ENCODE data around the gene MOB3B.

MOB3B gene

DNA sequence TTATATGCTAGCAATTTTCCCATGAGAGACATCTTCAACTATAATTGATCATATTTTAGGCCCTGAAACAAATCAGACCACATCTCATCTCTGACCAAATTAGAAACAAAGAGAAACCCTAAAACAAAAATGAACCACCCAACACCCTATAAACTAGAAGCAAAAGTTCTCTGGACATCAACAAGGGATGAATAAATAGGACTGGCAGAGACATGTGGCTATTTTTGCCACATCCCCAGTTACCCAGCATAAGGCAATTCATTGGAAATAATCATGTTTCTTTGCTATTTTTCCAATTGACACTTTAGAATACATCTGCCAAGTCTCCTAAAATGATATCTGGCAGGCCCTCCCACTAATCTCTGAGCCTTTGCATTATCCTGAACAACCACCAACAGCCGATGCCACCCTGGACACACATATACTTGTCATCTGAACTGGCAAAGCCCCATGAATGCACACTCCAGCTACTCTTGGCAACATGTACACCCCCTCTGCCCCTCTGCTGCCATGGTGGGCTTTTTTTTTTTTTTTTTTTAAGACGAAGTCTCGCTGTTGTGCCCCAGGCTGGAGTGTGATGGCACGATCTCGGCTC, 179.1 kb downstream of the MOB3B start:
- H3K4me3 ChIP-seq (ENCODE audit: low read depth, low read length) = no peak overlapping the region
- TF ChIP-seq, protein P1, sequence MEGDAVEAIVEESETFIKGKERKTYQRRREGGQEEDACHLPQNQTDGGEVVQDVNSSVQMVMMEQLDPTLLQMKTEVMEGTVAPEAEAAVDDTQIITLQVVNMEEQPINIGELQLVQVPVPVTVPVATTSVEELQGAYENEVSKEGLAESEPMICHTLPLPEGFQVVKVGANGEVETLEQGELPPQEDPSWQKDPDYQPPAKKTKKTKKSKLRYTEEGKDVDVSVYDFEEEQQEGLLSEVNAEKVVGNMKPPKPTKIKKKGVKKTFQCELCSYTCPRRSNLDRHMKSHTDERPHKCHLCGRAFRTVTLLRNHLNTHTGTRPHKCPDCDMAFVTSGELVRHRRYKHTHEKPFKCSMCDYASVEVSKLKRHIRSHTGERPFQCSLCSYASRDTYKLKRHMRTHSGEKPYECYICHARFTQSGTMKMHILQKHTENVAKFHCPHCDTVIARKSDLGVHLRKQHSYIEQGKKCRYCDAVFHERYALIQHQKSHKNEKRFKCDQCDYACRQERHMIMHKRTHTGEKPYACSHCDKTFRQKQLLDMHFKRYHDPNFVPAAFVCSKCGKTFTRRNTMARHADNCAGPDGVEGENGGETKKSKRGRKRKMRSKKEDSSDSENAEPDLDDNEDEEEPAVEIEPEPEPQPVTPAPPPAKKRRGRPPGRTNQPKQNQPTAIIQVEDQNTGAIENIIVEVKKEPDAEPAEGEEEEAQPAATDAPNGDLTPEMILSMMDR (IDR thresholded peaks at IDR 0.05; ENCODE audit: insufficient read depth, low read depth, low read length, missing control alignments) = no peak
- DNase-seq (ENCODE audit: low read depth) = no peak

DNA sequence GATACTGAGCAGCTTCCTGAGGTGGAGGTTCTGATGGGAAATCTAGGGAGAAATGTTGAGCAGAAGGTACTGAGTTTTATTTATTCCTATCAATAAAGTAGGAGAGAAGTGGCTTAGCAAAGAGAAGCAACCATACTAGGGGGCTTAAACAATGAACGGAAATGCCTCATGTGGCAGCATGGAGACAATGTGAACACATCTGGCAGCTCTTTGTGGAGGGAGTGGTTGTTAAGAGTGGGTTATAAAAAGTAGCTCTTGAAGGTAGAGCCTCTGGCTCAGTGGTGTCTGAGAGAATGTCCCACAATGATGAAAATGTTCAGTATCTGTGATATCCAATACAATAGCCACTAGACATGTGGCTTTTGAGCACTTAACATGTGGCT, 179.9 kb downstream of the MOB3B start:
- H3K4me3 ChIP-seq (ENCODE audit: low read depth, low read length) = no peak overlapping the region
- TF ChIP-seq, protein P1 (IDR thresholded peaks at IDR 0.05; ENCODE audit: insufficient read depth, low read depth, low read length, missing control alignments) = no peak
- DNase-seq (ENCODE audit: low read depth) = no peak

DNA sequence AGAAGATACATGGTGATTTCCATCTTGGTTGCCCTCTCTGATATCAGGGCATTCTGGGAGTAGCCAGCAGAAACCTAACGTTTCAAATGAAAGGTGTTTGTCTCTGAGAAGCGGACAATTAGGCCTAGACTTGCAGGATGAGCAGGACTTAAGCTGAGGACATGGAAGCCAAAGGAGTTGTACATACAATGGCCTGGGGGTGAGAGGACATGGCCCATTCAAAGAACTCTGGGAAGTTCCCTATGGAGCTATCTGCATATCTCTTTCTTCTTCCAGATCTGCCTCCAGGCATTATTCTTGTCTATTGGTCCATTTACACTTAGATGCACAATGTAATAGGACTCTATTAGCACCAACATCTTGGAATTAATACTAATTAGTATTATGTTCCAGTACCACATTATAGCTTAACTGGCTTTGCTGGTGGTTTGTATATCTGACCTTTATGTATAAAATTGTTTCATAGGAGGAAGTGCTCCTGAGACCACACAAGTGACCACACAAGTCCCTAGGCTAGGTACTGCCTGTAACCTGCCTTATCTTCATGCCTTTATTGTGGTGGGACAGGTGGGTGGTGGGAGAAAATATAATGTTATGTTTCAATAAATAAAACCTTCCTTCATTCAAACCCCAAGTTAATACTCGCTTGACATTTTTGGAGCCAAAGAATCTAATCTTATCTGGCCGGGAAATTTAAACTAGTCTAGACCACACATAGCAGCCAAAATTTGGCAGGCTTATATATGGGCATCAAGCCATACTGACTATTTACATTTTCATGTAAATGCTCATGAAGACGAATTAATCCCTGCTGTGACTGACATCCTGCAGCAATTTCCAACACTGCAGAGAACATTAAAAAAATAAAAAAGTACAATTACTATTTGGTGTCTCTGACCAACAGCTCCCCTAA, 180.6 kb downstream of the MOB3B start:
- H3K4me3 ChIP-seq (ENCODE audit: low read depth, low read length) = no peak overlapping the region
- TF ChIP-seq, protein P1 (IDR thresholded peaks at IDR 0.05; ENCODE audit: insufficient read depth, low read depth, low read length, missing control alignments) = no peak
- no peak for DNase-seq (ENCODE audit: low read depth)

DNA sequence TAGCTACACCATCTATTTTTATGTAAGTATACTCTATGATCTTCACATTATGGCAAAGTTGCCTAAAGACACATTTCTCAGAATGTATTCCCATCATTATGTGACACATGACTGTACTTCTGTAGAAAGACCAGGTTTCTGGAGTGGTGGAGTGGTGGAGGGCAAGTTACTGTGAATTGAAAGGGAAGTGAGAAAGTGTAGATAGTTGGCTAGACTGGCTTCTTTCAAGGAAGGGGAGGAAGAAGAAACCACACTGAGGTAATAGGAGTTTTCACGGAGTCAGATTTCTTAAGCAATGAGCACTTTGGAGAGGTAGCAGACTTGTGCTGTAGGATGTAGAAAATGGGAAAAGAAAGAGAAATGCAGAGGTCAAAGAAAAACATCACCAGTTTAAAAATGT, 181.7 kb downstream of the MOB3B start:
- TF ChIP-seq, protein P1 (IDR thresholded peaks at IDR 0.05; ENCODE audit: insufficient read depth, low read depth, low read length, missing control alignments) = no peak
- no peak for DNase-seq (ENCODE audit: low read depth)
- no peak overlapping the region for H3K4me3 ChIP-seq (ENCODE audit: low read depth, low read length)

DNA sequence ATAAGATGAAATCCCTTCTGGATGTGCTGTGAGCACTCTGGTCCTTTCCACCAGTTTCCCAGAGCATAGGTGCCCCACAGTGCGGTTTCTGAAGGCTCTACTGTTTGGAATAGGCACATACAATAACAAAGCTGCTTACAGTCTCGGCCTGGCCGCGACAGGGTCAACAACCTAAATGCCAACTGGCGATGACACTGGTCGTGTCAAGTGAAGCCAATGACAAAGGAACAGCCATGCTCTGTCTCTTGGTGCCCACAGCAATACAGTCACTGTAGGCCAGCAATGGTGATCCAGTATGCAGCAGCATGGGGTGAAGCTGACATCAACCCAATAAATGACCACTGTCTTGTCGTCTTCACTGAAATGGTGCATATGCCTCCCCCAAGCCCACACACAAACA, 184.8 kb downstream of the MOB3B start:
- TF ChIP-seq, protein P1 (IDR thresholded peaks at IDR 0.05; ENCODE audit: insufficient read depth, low read depth, low read length, missing control alignments) = no peak
- DNase-seq (ENCODE audit: low read depth) = no peak
- H3K4me3 ChIP-seq (ENCODE audit: low read depth, low read length) = no peak overlapping the region

DNA sequence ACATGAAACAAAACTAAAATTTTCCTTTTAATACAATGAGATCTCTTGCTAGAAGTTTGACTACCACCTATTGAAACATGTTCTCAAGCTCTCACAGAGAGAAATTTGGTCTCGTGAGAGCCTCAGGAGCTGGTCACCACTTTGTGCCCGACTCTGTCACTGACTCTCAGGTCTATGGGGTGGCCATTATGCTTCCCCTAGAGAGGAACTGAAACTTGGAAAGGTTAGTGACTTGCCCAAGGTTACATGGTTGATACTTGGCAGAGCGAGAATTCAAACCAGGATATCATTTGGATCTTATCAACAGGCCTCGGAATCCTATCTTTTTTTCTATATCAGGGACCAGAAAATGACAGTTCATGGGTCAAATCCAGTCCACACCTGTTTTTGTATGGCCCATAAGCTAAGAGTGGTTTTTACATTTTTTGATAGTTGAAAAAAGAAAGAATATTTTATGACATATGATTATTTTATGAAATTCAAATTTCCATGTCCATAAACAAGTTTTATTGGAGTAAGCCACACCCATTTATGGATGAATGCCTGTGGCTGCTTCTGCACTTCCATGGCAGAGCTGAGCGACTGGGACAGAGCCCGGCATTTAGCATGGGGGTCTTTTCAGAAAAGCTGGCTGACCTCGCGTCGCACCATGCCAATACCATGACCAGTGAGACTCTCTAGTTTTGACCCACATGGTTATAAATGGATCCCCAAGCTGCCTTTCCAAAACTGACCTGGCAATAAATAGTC, 187.9 kb downstream of the MOB3B start:
- TF ChIP-seq, protein P1 (IDR thresholded peaks at IDR 0.05; ENCODE audit: insufficient read depth, low read depth, low read length, missing control alignments) = no peak
- no peak overlapping the region for H3K4me3 ChIP-seq (ENCODE audit: low read depth, low read length)
- DNase-seq (ENCODE audit: low read depth) = no peak
